ENCODE results near the gene TSPEAR.
"Not testable (repeated sequence)": the region's sequence is repeated elsewhere in the genome, so short reads cannot be mapped to it uniquely, and the experiment has no call there.

TSPEAR gene

GRCh38 chr21:44564099-44564498 lies 147.3 kb downstream of the TSPEAR start:
- no peak for TF ChIP-seq CTCF (conservative IDR thresholded peaks at IDR 0.05)

GRCh38 chr21:44558695-44559094 lies 152.7 kb downstream of the TSPEAR start, which contains the start of gene KRTAP10-3:
KRTAP10-3 (minus strand) TSS chr21:44558795; CDS start chr21:44558715, 80 bp downstream.
- H3K27ac ChIP-seq, result no peak within 1 kb of the TSS
- TF ChIP-seq CTCF (conservative IDR thresholded peaks at IDR 0.05), result no peak

More at GRCh38 chr21:44564099-44564498, 147.3 kb downstream of the TSPEAR start:
- H3K27ac ChIP-seq, result no peak overlapping the region

DNA sequence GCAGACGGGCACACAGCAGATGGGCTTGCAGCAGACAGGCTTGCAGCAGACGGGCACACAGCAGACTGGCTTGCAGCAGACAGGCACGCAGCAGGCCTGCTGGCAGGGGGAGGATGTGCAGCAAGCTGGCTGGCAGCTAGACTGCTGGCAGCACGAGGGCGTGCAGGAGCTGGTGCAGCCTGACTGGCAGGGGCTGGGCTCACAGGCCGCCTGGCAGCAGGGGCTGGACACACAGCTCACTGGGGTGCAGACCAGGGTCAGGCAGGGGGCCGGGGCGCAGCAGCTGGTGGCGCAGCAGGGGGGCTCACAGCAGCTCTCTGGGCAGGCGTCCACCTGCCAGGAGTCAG lies 153.1 kb downstream of the TSPEAR start:
- H3K27ac ChIP-seq, result not testable (repeated sequence)

GRCh38 chr21:44557491-44558328 lies 153.7 kb downstream of the TSPEAR start:
- TF ChIP-seq CTCF (conservative IDR thresholded peaks at IDR 0.05), result no peak
- H3K27ac ChIP-seq, result no peak overlapping the region

GRCh38 chr21:44556879-44557278 lies 154.5 kb downstream of the TSPEAR start:
- no peak for TF ChIP-seq CTCF (conservative IDR thresholded peaks at IDR 0.05)
- H3K27ac ChIP-seq, result no peak overlapping the region

GRCh38 chr21:44555200-44555875 lies 156.0 kb downstream of the TSPEAR start:
- no peak for TF ChIP-seq CTCF (conservative IDR thresholded peaks at IDR 0.05)
- no peak overlapping the region for H3K27ac ChIP-seq

- no peak for TF ChIP-seq CTCF (conservative IDR thresholded peaks at IDR 0.05)
- H3K27ac ChIP-seq, result no peak overlapping the region
Measured at GRCh38 chr21:44552681-44553080, 158.7 kb downstream of the TSPEAR start.

GRCh38 chr21:44552136-44552535 lies 159.2 kb downstream of the TSPEAR start:
- no peak for TF ChIP-seq CTCF (conservative IDR thresholded peaks at IDR 0.05)
- no peak overlapping the region for H3K27ac ChIP-seq
